Measurements from ENCODE around the gene CHCHD10. TPM values are rescaled to one million over a fixed set of nuclear protein-coding genes. Genes with fewer than 3 reads are reported as not detected.

CHCHD10 gene
- total RNA-seq (ENCODE audit: low replicate concordance) = 87.2 and 156 TPM in 2 replicates
- long read RNA-seq = 0 reads

GRCh38 chr22:23767673-23768548, at the start of gene CHCHD10:
CHCHD10 (minus strand) TSS chr22:23767972; CDS start chr22:23767874, 98 bp downstream.
- H3K4me1 Mint-ChIP-seq (ENCODE audit: unreplicated experiment) = peaks cover 3% of the 10 kb centered on the region
- TF ChIP-seq CTCF (conservative IDR thresholded peaks at IDR 0.05) = peak; percentile 93
- no peaks in the 10 kb centered on the region for H3K9me3 Mint-ChIP-seq
- peak within 1 kb of the TSS; percentile 61 for H3K27ac Mint-ChIP-seq
- H3K4me3 Mint-ChIP-seq = peak within 1 kb of the TSS; percentile 88
- H3K27me3 Mint-ChIP-seq = no peaks in the 10 kb centered on the region
- peak; percentile 89 for DNase-seq (ENCODE audit: extremely low spot score, unreplicated experiment)
- no peaks in the 10 kb centered on the region for H3K36me3 Mint-ChIP-seq

- H3K36me3 Mint-ChIP-seq = peaks cover 36% of the 10 kb centered on the region
- H3K4me3 Mint-ChIP-seq = no peak overlapping the region
- H3K27me3 Mint-ChIP-seq = no peaks in the 10 kb centered on the region
- no peak for TF ChIP-seq CTCF (conservative IDR thresholded peaks at IDR 0.05)
- no peak for DNase-seq (ENCODE audit: extremely low spot score, unreplicated experiment)
- no peaks in the 10 kb centered on the region for H3K9me3 Mint-ChIP-seq
- no peaks in the 10 kb centered on the region for H3K4me1 Mint-ChIP-seq (ENCODE audit: unreplicated experiment)
- H3K27ac Mint-ChIP-seq = no peak overlapping the region
Observed at GRCh38 chr22:23817146-23817545, 49.4 kb upstream of the CHCHD10 start.

- TF ChIP-seq CTCF (conservative IDR thresholded peaks at IDR 0.05) = no peak
- H3K27ac Mint-ChIP-seq = peak overlapping the region; percentile 41
- H3K27me3 Mint-ChIP-seq = no peaks in the 10 kb centered on the region
- no peak overlapping the region for H3K4me3 Mint-ChIP-seq
- peaks cover 40% of the 10 kb centered on the region for H3K36me3 Mint-ChIP-seq
- no peak for DNase-seq (ENCODE audit: extremely low spot score, unreplicated experiment)
- H3K4me1 Mint-ChIP-seq (ENCODE audit: unreplicated experiment) = no peaks in the 10 kb centered on the region
- H3K9me3 Mint-ChIP-seq = no peaks in the 10 kb centered on the region
Observed at GRCh38 chr22:23816156-23816976, 48.6 kb upstream of the CHCHD10 start.

DNA sequence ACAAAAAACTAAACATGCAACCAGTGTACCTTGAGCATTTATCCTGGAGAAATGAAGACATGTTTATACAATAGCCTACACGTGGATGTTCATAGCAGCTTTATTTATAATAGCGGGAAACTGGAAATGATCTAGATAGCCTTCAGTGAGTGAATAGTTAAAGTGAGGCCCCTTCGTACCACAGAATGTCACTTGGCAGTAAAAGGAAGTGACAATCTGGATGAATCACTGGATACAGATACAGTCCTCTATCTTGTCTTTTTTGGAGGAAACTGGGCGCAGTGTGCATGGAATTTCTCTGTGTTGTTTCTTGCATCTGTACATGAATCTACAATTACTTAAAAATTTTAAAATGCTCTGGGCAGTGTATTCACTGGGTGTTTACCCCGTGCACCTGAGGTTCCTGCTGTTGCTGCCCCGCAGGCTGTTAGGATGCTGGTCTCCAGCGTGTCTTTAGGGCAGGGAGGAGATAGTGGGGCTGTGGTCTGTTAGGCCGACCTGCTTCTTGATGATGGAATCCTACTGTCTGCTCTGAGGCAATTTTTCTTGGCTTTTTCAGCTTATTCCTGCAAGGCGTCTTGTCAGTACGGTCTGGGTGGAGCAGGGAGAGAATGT, 47.9 kb upstream of the CHCHD10 start:
- no peak for DNase-seq (ENCODE audit: extremely low spot score, unreplicated experiment)
- Mint-ChIP-seq H3K36me3 (peaks cover 46% of the 10 kb centered on the region), H3K27ac (peak overlapping the region; percentile 41), H3K4me3 (no peak overlapping the region), H3K9me3 (no peaks in the 10 kb centered on the region), H3K4me1 (ENCODE audit: unreplicated experiment) (no peaks in the 10 kb centered on the region), H3K27me3 (no peaks in the 10 kb centered on the region)
- TF ChIP-seq CTCF (conservative IDR thresholded peaks at IDR 0.05) = no peak

GRCh38 chr22:23812378-23812777, 44.6 kb upstream of the CHCHD10 start:
- no peaks in the 10 kb centered on the region for H3K4me1 Mint-ChIP-seq (ENCODE audit: unreplicated experiment)
- H3K36me3 Mint-ChIP-seq = peaks cover 38% of the 10 kb centered on the region
- no peak overlapping the region for H3K27ac Mint-ChIP-seq
- no peak overlapping the region for H3K4me3 Mint-ChIP-seq
- no peak for DNase-seq (ENCODE audit: extremely low spot score, unreplicated experiment)
- no peak for TF ChIP-seq CTCF (conservative IDR thresholded peaks at IDR 0.05)
- no peaks in the 10 kb centered on the region for H3K9me3 Mint-ChIP-seq
- no peaks in the 10 kb centered on the region for H3K27me3 Mint-ChIP-seq

Data from type B pancreatic cell (in vitro differentiated cells).